HL-60 (cell line): ENCODE data around the gene KY.

Experiments
- DNase-seq, 2 experiments: peaks; one replicate each; pipeline ENCODE4 v3.0.0-alpha.2; 2010 to 2020; ENCODE audit warnings: low read depth in 1 of 2, low spot score in 1 of 2
- H3K27ac ChIP-seq: fragments of 250-450 bp; sonication (Bioruptor Pico); replicated peaks from 2 replicates; pipeline ENCODE4 v1.5.1; 2020; ENCODE audit warnings: mild to moderate bottlenecking, moderate library complexity
- H3K27me3 ChIP-seq: fragments of 250-450 bp; sonication (Bioruptor Pico); 2 replicates; pipeline ENCODE4 v1.5.1; 2021; ENCODE audit warnings: mild to moderate bottlenecking, moderate library complexity; ENCODE audit not compliant: insufficient read depth, poor library complexity, severe bottlenecking
- H3K4me3 ChIP-seq: replicated peaks from 2 replicates; pipeline ENCODE4 v1.5.1; 2011; ENCODE audit warnings: mild to moderate bottlenecking, control low read depth, low read length; ENCODE audit not compliant: insufficient read depth
- CTCF ChIP-seq: IDR thresholded peaks from one replicate; pipeline ENCODE4 v1.5.1; 2011; ENCODE audit warnings: low read length, control low read depth, inconsistent platforms; ENCODE audit not compliant: insufficient read depth
- GABPA ChIP-seq: IDR thresholded peaks from 2 replicates; pipeline ENCODE4 v1.6.1; 2012; ENCODE audit warnings: low read depth
- POLR2AphosphoS5 ChIP-seq: IDR thresholded peaks from 2 replicates; pipeline ENCODE4 v1.6.1; 2012; ENCODE audit warnings: low read depth
- SPI1 ChIP-seq: IDR thresholded peaks from 2 replicates; pipeline ENCODE4 v1.6.1; 2012; ENCODE audit warnings: low read depth, mild to moderate bottlenecking, borderline replicate concordance
- TF ChIP-seq, protein P1 (sequence below): IDR thresholded peaks from 2 replicates; pipeline ENCODE4 v1.6.1; 2012; ENCODE audit warnings: low read depth; ENCODE audit not compliant: insufficient replicate concordance

The KY gene

DNA sequence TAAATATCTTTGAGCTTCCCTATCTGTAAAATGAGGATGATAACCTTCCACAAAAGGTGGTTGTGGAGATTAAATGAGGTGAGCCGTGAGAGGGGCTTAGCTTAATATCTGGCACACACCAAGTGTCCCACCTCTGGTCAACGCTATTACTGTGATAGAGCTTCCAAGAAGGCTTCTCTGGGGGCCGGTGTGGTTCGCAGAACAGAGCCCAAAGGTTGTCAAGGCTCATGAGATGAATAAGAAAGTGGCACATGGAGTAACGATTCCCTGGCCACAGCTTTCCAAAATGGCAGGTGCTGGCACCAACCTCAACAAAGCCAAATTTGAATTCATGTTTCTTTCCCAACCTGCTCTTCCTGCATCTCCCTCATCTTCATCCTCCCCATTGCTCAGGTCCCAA lies 10.4 kb downstream of the KY start:
- Histone ChIP-seq H3K27me3 (no peaks in the 10 kb centered on the region), H3K4me3 (no peak overlapping the region), H3K27ac (no peak overlapping the region)
- TF ChIP-seq SPI1 = no peak
- no peak for TF ChIP-seq CTCF
- no peak for TF ChIP-seq GABPA
- TF ChIP-seq, protein P1, sequence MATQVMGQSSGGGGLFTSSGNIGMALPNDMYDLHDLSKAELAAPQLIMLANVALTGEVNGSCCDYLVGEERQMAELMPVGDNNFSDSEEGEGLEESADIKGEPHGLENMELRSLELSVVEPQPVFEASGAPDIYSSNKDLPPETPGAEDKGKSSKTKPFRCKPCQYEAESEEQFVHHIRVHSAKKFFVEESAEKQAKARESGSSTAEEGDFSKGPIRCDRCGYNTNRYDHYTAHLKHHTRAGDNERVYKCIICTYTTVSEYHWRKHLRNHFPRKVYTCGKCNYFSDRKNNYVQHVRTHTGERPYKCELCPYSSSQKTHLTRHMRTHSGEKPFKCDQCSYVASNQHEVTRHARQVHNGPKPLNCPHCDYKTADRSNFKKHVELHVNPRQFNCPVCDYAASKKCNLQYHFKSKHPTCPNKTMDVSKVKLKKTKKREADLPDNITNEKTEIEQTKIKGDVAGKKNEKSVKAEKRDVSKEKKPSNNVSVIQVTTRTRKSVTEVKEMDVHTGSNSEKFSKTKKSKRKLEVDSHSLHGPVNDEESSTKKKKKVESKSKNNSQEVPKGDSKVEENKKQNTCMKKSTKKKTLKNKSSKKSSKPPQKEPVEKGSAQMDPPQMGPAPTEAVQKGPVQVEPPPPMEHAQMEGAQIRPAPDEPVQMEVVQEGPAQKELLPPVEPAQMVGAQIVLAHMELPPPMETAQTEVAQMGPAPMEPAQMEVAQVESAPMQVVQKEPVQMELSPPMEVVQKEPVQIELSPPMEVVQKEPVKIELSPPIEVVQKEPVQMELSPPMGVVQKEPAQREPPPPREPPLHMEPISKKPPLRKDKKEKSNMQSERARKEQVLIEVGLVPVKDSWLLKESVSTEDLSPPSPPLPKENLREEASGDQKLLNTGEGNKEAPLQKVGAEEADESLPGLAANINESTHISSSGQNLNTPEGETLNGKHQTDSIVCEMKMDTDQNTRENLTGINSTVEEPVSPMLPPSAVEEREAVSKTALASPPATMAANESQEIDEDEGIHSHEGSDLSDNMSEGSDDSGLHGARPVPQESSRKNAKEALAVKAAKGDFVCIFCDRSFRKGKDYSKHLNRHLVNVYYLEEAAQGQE = no peak
- no peak for TF ChIP-seq POLR2AphosphoS5
- no peak for DNase-seq

- Histone ChIP-seq H3K27me3 (no peaks in the 10 kb centered on the region), H3K4me3 (no peak overlapping the region), H3K27ac (no peak overlapping the region)
- no peak for DNase-seq
- TF ChIP-seq GABPA (no peak), CTCF (no peak), POLR2AphosphoS5 (no peak), SPI1 (no peak)
- TF ChIP-seq, protein P1 = no peak
These were observed 12.3 kb downstream of the KY start for GRCh38 chr3:134638385-134639030.

GRCh38 chr3:134636406-134636805 lies 14.4 kb downstream of the KY start:
- H3K27ac ChIP-seq = no peak overlapping the region
- no peak for DNase-seq
- no peaks in the 10 kb centered on the region for H3K27me3 ChIP-seq
- no peak for TF ChIP-seq GABPA
- H3K4me3 ChIP-seq = no peak overlapping the region

DNA sequence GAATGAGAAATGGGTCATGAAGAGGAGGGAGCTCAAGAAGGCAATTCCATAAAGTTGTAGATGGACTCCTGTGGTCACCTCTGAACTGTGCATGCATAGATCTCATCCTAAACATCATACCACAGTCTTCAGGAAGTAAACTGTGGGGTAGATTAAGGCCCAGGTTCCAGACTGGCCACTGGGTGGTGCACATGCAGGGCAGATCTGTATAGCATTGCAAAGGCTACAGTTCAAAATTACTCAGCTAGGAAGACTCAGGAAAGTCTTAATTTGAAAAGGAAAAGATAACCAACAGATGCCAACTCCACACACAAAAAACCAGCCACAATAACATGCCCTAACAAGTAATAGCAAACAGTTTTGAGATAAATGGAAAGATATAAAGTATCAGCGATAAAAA lies 20.3 kb downstream of the KY start:
- Histone ChIP-seq H3K27ac (no peak overlapping the region), H3K27me3 (no peaks in the 10 kb centered on the region), H3K4me3 (no peak overlapping the region)
- peak in 1 of 2 experiments; percentile 45 for DNase-seq
- TF ChIP-seq, protein P1 = no peak
- TF ChIP-seq SPI1 (no peak), CTCF (peak; percentile 49), GABPA (no peak), POLR2AphosphoS5 (no peak)
